Fibroblast of lung (primary cell): ENCODE data around the gene KRT7. TPM values are rescaled to one million over a fixed set of nuclear protein-coding genes. Genes with fewer than 3 reads are reported as not detected.
A peak's percentile ranks its signal among the peaks of the same experiment; 100 is the strongest.
"Not testable (repeated sequence)": the region's sequence is repeated elsewhere in the genome, so short reads cannot be mapped to it uniquely, and the experiment has no call there.

Experiments
- DNase-seq, 2 donors: peaks; one replicate each; pipeline versions ENCODE4 v3.0.0 to v3.0.0-alpha.2; 2010; ENCODE audit warnings: low read depth in 2 of 2
- H2AFZ ChIP-seq: 2 replicates; pipeline ENCODE4 v1.5.1; 2012; ENCODE audit warnings: low read length, control low read depth, inconsistent platforms
- H3K27ac ChIP-seq: 2 replicates; pipeline ENCODE4 v1.5.1; 2011; ENCODE audit warnings: low read length, control low read depth; ENCODE audit not compliant: insufficient read depth
- H3K27me3 ChIP-seq: 2 replicates; pipeline ENCODE4 v1.5.1; 2011; ENCODE audit warnings: mild to moderate bottlenecking, low read length; ENCODE audit not compliant: control insufficient read depth, insufficient read depth
- H3K36me3 ChIP-seq: 2 replicates; pipeline ENCODE4 v1.5.1; 2011; ENCODE audit warnings: low read length; ENCODE audit not compliant: control insufficient read depth, insufficient read depth
- H3K4me1 ChIP-seq: 2 replicates; pipeline ENCODE4 v1.5.1; 2011; ENCODE audit warnings: low read length; ENCODE audit not compliant: control insufficient read depth, insufficient read depth; ENCODE audit errors: extremely low read depth
- H3K4me2 ChIP-seq: 2 replicates; pipeline ENCODE4 v1.5.1; 2011; ENCODE audit warnings: low read length, control low read depth; ENCODE audit not compliant: insufficient read depth; ENCODE audit errors: extremely low read depth
- H3K4me3 ChIP-seq, 4 experiments: fragments of 200-600 bp in 1 of 4; sonication (generic) in 1 of 4; replicated peaks in 1 of 4; 2 replicates each; pipeline ENCODE4 v1.5.1; 2011 to 2016; ENCODE audit warnings: low read length in 4 of 4, low read depth in 3 of 4, mild to moderate bottlenecking in 3 of 4, control low read depth in 2 of 4, inconsistent platforms in 1 of 4, mixed read lengths in 1 of 4; ENCODE audit not compliant: insufficient read depth in 1 of 4; ENCODE audit errors: control extremely low read depth in 1 of 4
- H3K79me2 ChIP-seq: 2 replicates; pipeline ENCODE4 v1.5.1; 2012; ENCODE audit warnings: mild to moderate bottlenecking, low read length, inconsistent platforms; ENCODE audit not compliant: control insufficient read depth, insufficient read depth
- H3K9ac ChIP-seq: 2 replicates; pipeline ENCODE4 v1.5.1; 2011; ENCODE audit warnings: mild to moderate bottlenecking, low read length, control low read depth; ENCODE audit not compliant: insufficient read depth
- H3K9me3 ChIP-seq: 2 replicates; pipeline ENCODE4 v1.5.1; 2012; ENCODE audit warnings: low read depth, low read length; ENCODE audit not compliant: control insufficient read depth, insufficient read depth
- H4K20me1 ChIP-seq: 2 replicates; pipeline ENCODE4 v1.5.1; 2011; ENCODE audit warnings: low read length; ENCODE audit not compliant: control insufficient read depth, insufficient read depth; ENCODE audit errors: extremely low read depth
- CTCF ChIP-seq, 2 donors: IDR thresholded peaks in 1 of 2; conservative IDR thresholded peaks in 1 of 2; 1 replicate in 1 of 2; 2 replicates in 1 of 2; pipeline ENCODE4 v1.5.1; 2011 to 2012; ENCODE audit warnings: low read length in 2 of 2, control low read depth in 1 of 2, inconsistent platforms in 1 of 2, low read depth in 1 of 2, mild to moderate bottlenecking in 1 of 2
- EZH2 ChIP-seq: IDR thresholded peaks from 2 replicates; pipeline ENCODE4 v1.5.1; 2012; ENCODE audit warnings: low read length, control low read depth, mild to moderate bottlenecking; ENCODE audit errors: missing control alignments
- polyA plus RNA-seq, 2 donors: library from polyadenylated mRNA; depleted of rRNA in 1 of 2; stranded (reverse) in 1 of 2; unstranded in 1 of 2; fragments of >200 nt; gene quantifications; 2 replicates each; pipeline ENCODE4 v1.2.1, GENCODE V29; 2011 to 2012; ENCODE audit warnings: missing spikeins in 1 of 2
- total RNA-seq: library from RNA; depleted of rRNA; stranded (reverse); fragments of >200 nt; gene quantifications from 2 replicates; pipeline ENCODE4 v1.2.1, GENCODE V29; 2014

The KRT7 gene
- total and polyA plus RNA-seq, 2 donors (not counting 1 experiment from before 2014, with no cell fraction given): 3.5 to 8.6 TPM

- H3K36me3 ChIP-seq: no peaks in the 10 kb centered on the region
- no peaks in the 10 kb centered on the region for H4K20me1 ChIP-seq
- H3K9me3 ChIP-seq: no peaks in the 10 kb centered on the region
- no peak overlapping the region for H3K4me3 ChIP-seq
- H3K4me1 ChIP-seq: no peaks in the 10 kb centered on the region
- H3K4me2 ChIP-seq: no peak overlapping the region
- TF ChIP-seq EZH2: no peak
- no peak for TF ChIP-seq CTCF (conservative IDR thresholded peaks at IDR 0.05 in 1 of 2, IDR thresholded peaks at IDR 0.05 in 1 of 2; ENCODE audit: low read depth in 1 of 2, low read length in 2 of 2)
- peaks cover 28% of the 10 kb centered on the region for H3K27me3 ChIP-seq
- H3K79me2 ChIP-seq: no peaks in the 10 kb centered on the region
- no peak overlapping the region for H3K27ac ChIP-seq
- DNase-seq: no peak
- H3K9ac ChIP-seq: no peak overlapping the region
- H2AFZ ChIP-seq: no peak overlapping the region
Measured at GRCh38 chr12:52256584-52256935, 23.5 kb downstream of the KRT7 start.

- no peak for TF ChIP-seq CTCF (conservative IDR thresholded peaks at IDR 0.05 in 1 of 2, IDR thresholded peaks at IDR 0.05 in 1 of 2; ENCODE audit: low read depth in 1 of 2, low read length in 2 of 2)
- TF ChIP-seq EZH2: no peak
- no peaks in the 10 kb centered on the region for H3K36me3 ChIP-seq
- H3K9ac ChIP-seq: no peak overlapping the region
- H2AFZ ChIP-seq: no peak overlapping the region
- H3K79me2 ChIP-seq: no peaks in the 10 kb centered on the region
- no peaks in the 10 kb centered on the region for H3K9me3 ChIP-seq
- H3K4me2 ChIP-seq: no peak overlapping the region
- H3K27me3 ChIP-seq: peaks cover 32% of the 10 kb centered on the region
- H3K4me3 ChIP-seq: no peak overlapping the region
- no peak overlapping the region for H3K27ac ChIP-seq
- no peak for DNase-seq
- no peaks in the 10 kb centered on the region for H4K20me1 ChIP-seq
- H3K4me1 ChIP-seq: no peaks in the 10 kb centered on the region
Measured at GRCh38 chr12:52257074-52257551, 24.1 kb downstream of the KRT7 start.

GRCh38 chr12:52257922-52258321, 24.9 kb downstream of the KRT7 start:
- not testable (repeated sequence) for H3K4me2 ChIP-seq, H3K4me1 ChIP-seq, H2AFZ ChIP-seq, H3K9me3 ChIP-seq, H3K36me3 ChIP-seq, H3K9ac ChIP-seq, H3K27ac ChIP-seq, H4K20me1 ChIP-seq, H3K4me3 ChIP-seq, DNase-seq, H3K79me2 ChIP-seq
- peaks cover 30% of the 10 kb centered on the region for H3K27me3 ChIP-seq
- TF ChIP-seq EZH2: peak; percentile 72
